Stimulated activated CD8-positive, alpha-beta memory T cell treated with anti-CD3 and anti-CD28 coated beads, Interleukin-15, amount 100 ng/mL, for 1 hour (primary cell): ENCODE results near the gene SDR42E2.
"Not testable (repeated sequence)": the region's sequence is repeated elsewhere in the genome, so short reads cannot be mapped to it uniquely, and the experiment has no call there.

Experiments
- DNase-seq: peaks from one replicate; pipeline ENCODE4 v3.0.0-alpha.2; 2020; ENCODE audit warnings: low read depth

SDR42E2 gene

GRCh38 chr16:22191532-22192260 is 29.4 kb downstream of the SDR42E2 start:
- DNase-seq, result no peak

- DNase-seq, result peak; percentile 46
Observed at GRCh38 chr16:22192261-22193062, 30.2 kb downstream of the SDR42E2 start.

GRCh38 chr16:22193063-22193411 is 30.7 kb downstream of the SDR42E2 start:
- DNase-seq, result no peak

- DNase-seq, result no peak
Observed at GRCh38 chr16:22194707-22195444, 32.6 kb downstream of the SDR42E2 start.

GRCh38 chr16:22195445-22195694 is 33.1 kb downstream of the SDR42E2 start:
- no peak for DNase-seq

- DNase-seq, result peak; percentile 91
Observed at GRCh38 chr16:22195695-22196558, 33.6 kb downstream of the SDR42E2 start.

- DNase-seq, result not testable (repeated sequence)
Observed at GRCh38 chr16:22196559-22197168, 34.4 kb downstream of the SDR42E2 start.

GRCh38 chr16:22198547-22199293 is 36.4 kb downstream of the SDR42E2 start:
- DNase-seq, result no peak

- no peak for DNase-seq
Observed at GRCh38 chr16:22202261-22202637, 39.9 kb downstream of the SDR42E2 start.

- DNase-seq, result no peak
Observed at GRCh38 chr16:22203091-22203490, 40.8 kb downstream of the SDR42E2 start.

- no peak for DNase-seq
Observed at GRCh38 chr16:22204091-22204655, 41.9 kb downstream of the SDR42E2 start.

- DNase-seq, result no peak
Observed at GRCh38 chr16:22205577-22206012, 43.3 kb downstream of the SDR42E2 start.

- DNase-seq, result peak; percentile 56
Observed at GRCh38 chr16:22206013-22206841, 43.9 kb downstream of the SDR42E2 start, which contains the start of gene EEF2K. EEF2K (plus strand) TSS chr16:22206278; CDS start chr16:22225730, 19,452 bp downstream.

- DNase-seq, result no peak
Observed at GRCh38 chr16:22206842-22207714, 44.8 kb downstream of the SDR42E2 start.

GRCh38 chr16:22207715-22208360 is 45.5 kb downstream of the SDR42E2 start:
- no peak for DNase-seq

GRCh38 chr16:22210285-22210684 is 48.0 kb downstream of the SDR42E2 start:
- no peak for DNase-seq

GRCh38 chr16:22210854-22211253 is 48.5 kb downstream of the SDR42E2 start:
- no peak for DNase-seq

- no peak for DNase-seq
Observed at GRCh38 chr16:22213236-22213635, 50.9 kb downstream of the SDR42E2 start.
